CD4-positive, alpha-beta T cell treated with Interleukin-6 for 4 hours (primary cell): Measurements from ENCODE around the gene SPATA13.
"Not testable (repeated sequence)": the region's sequence is repeated elsewhere in the genome, so short reads cannot be mapped to it uniquely, and the experiment has no call there.

Experiments
- DNase-seq: peaks from one replicate; pipeline ENCODE4 v3.0.0-alpha.2; 2020; ENCODE audit warnings: mixed read lengths

Gene SPATA13

GRCh38 chr13:24286624-24287023 lies 126.1 kb downstream of the SPATA13 start:
- DNase-seq = no peak

GRCh38 chr13:24287748-24288287 lies 127.3 kb downstream of the SPATA13 start:
- no peak for DNase-seq

GRCh38 chr13:24288870-24289269 lies 128.3 kb downstream of the SPATA13 start:
- no peak for DNase-seq

GRCh38 chr13:24290280-24290932 lies 129.9 kb downstream of the SPATA13 start:
- DNase-seq = no peak

- no peak for DNase-seq
Measured at GRCh38 chr13:24292481-24292880, 132.0 kb downstream of the SPATA13 start.

- DNase-seq = no peak
Measured at GRCh38 chr13:24293746-24294145, 133.2 kb downstream of the SPATA13 start.

- no peak for DNase-seq
Measured at GRCh38 chr13:24299488-24300114, 139.1 kb downstream of the SPATA13 start.

GRCh38 chr13:24301434-24301833 lies 140.9 kb downstream of the SPATA13 start:
- no peak for DNase-seq

- no peak for DNase-seq
Measured at GRCh38 chr13:24301911-24302310, 141.4 kb downstream of the SPATA13 start.

- DNase-seq = no peak
Measured at GRCh38 chr13:24304620-24305019, 144.1 kb downstream of the SPATA13 start.

GRCh38 chr13:24306632-24307031 lies 146.1 kb downstream of the SPATA13 start:
- DNase-seq = no peak

GRCh38 chr13:24307211-24308067 lies 146.9 kb downstream of the SPATA13 start:
- no peak for DNase-seq

- no peak for DNase-seq
Measured at GRCh38 chr13:24308068-24308445, 147.5 kb downstream of the SPATA13 start.

GRCh38 chr13:24308488-24309020 lies 148.0 kb downstream of the SPATA13 start:
- DNase-seq = no peak

GRCh38 chr13:24309300-24309699 lies 148.8 kb downstream of the SPATA13 start, which contains the start of gene C1QTNF9:
Gene C1QTNF9 (plus strand): TSS chr13:24309580. CDS start chr13:24316004, 6,424 bp downstream.
- DNase-seq = not testable (repeated sequence)

GRCh38 chr13:24313439-24313838 lies 152.9 kb downstream of the SPATA13 start:
- DNase-seq = no peak

GRCh38 chr13:24317835-24318234 lies 157.3 kb downstream of the SPATA13 start:
- DNase-seq = not testable (repeated sequence)

GRCh38 chr13:24318878-24319277 lies 158.4 kb downstream of the SPATA13 start:
- DNase-seq = not testable (repeated sequence)

- DNase-seq = not testable (repeated sequence)
Measured at GRCh38 chr13:24319641-24320040, 159.1 kb downstream of the SPATA13 start.

GRCh38 chr13:24321416-24321815 lies 160.9 kb downstream of the SPATA13 start:
- DNase-seq = not testable (repeated sequence)

GRCh38 chr13:24322470-24322869 lies 161.9 kb downstream of the SPATA13 start:
- DNase-seq = not testable (repeated sequence)

GRCh38 chr13:24323036-24323738 lies 162.7 kb downstream of the SPATA13 start:
- DNase-seq = no peak
